GM21381 (cell line): ENCODE measurements around the gene ZNF532.
"Not testable (repeated sequence)": the region's sequence is repeated elsewhere in the genome, so short reads cannot be mapped to it uniquely, and the experiment has no call there.

ENCODE experiments used
- ATAC-seq: cut with Tn5 transposase; IDR thresholded peaks from one replicate; pipeline ENCODE4 v1.9.1; 2021; ENCODE audit warnings: mild to moderate bottlenecking, moderate library complexity; ENCODE audit not compliant: unreplicated experiment

Gene ZNF532

DNA sequence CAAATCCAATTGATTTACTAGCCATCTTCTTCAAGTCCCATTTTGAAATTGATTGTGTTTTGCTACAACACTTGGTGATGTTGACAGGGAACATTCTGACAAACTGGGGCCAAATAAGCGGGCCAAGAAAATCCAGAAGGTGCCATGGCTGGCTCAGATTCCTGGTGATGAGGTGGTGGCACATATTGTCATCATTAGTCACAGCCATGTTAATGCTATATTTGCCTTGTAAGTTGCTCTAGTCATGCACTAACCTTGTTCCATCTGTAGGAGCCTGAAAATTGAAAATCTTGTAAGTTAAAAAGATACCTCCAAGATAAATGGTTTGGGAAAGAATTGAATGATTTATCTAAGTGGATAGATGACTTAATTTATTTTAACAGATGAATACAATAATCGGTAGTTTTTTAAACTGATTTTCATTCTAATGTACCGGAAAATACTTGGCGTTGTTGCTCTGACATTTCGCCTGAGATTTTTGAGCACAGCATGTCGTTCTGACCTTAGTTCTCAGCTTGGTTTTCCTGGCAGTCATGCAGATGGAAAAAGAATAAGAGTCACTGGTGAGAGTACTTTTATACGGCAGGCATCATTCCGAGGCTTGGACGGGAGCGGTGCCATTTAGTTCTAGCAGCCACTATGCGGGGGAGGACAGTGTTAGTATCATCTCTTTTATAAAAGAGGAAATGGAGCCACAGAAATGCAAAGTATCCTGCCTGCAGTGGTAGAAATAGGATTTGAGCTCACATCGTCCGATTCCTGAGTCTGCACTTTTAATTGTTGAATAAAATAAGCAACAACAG, 133.9 kb downstream of the ZNF532 start:
- ATAC-seq: no peak

DNA sequence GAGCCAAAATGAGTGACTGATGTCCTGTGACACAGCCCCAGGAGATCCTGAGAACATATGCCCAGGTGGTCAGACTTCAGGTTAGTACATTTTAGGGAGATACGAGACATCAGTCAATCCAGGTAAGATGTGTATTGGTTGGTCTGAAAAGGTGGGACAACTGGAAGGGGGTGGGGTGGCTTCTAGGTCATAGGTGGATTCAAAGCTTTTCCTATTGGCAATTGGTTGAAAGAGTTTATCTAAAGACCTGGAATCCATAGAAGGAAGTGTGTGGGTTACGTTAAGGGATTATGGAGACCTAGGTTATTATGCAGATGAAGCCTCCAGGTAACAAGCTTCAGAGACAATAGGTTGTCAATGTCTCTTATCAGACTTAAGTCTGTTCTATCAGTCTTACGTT, 136.5 kb downstream of the ZNF532 start:
- no peak for ATAC-seq

DNA sequence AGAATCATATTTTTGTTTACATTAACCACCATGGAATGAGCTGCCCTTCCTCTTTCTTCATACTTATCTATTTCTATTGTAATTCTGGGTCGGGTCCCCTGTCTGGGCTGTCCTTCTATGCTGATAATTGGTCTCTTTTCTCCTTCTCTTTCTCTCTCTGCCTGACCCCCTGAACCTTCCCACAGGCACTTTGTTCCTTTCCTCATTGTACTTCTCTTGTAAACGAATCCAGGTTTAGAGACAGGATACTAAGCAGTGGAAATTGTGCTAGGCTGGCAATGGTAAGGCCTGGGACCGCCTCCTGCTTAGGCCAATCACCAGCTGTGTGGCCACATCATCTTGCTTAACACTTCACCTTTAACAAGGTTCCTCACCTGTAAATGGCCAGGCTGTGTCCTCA, 137.0 kb downstream of the ZNF532 start:
- no peak for ATAC-seq

DNA sequence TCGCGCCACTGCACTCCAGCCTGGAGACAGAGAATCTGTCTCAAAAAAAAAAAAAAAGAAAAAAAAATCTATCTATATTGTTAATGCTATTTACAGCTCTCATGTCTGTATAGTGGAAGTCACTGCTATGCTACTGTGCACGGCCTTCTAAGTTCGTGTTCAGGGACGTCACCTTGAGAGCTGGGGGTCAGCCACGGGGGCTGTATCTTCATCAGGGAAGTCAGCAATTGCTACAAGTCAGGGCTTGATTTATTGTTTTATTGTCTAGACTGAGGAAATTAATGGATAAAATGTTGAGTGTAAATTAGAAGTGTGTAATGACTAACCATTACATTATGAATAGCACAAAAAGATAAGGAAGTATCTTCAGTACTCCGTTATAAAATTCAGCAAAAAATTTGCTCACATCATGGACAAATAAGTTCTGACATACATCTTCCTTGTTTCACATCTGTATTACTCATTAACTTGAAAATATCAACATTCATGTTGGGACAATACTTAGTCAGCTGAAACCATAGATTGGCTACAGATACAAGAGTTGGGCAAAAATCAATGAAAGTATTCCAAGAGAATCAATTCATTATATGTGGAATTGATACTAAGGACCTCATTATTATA, 138.4 kb downstream of the ZNF532 start:
- no peak for ATAC-seq

GRCh38 chr18:59005262-59005661, 140.6 kb downstream of the ZNF532 start:
- ATAC-seq: no peak

DNA sequence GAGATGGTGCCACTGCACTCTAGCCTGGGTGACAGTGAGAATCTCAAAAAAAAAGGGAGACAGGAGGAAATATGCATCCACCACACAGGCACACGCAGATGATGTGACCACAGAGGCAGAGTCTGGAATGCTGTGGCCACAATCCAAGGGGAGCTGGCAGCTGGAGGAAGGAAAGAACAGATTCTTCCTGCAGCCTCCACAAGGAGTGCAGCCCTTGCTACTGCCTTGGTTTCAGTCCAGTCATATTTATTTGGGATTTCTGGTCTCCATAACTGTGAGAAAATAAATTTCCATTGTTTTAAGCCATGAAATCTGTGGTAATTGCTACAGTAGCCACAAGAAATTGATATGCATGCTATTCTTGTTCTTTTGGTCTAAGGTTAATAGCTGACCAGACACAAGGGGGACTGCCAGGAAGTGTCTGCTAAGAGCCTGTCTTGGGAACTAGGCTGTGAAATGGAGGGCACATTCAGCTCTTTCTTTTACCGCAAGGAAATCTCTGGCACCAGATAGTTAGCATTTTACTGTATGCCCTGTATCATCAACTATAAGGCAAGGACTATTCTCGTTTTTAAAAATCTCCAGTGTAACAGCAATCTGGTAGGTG, 141.9 kb downstream of the ZNF532 start:
- no peak for ATAC-seq

- ATAC-seq: no peak
Measured at GRCh38 chr18:59008302-59008974, 143.8 kb downstream of the ZNF532 start.

DNA sequence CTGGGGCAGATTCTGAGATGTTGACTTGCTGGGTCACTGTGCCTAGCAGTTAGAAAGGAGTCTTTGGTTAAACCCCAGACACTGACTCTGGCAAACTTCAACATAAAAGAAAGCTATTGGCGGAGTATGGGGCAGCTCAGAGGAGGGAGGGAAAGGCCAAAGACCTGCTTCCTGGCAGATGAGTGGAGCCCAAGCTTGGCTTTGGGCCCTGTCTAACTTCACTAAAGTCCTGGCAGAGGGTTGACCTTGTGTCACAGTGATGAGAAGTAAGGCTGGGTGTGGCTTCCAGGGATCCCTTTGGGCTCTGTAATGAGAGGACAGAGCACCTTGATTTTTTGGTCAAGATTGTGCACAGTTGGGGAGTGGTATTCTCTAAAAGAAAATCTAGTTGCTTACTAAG, 145.2 kb downstream of the ZNF532 start:
- ATAC-seq: no peak

DNA sequence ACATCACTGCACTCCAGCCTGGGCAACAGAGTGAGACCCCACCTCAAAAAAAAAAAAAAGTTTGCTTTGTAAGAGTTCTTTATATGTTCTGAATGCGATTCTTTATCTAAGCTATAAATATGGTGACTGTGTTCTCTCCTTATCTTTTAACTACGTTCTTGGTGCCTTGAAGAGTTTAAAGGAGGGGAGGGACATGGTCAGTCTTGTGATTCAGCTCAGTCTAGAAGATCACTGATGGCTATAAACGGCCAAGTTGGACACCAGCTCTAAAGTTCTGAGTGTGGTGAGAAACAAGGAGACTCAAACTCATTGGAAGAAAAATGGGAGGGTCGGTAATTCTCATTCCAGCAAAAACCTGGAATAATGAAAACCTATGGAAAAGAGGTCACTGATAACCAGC, 146.6 kb downstream of the ZNF532 start:
- ATAC-seq: no peak

- ATAC-seq: no peak
Measured at GRCh38 chr18:59011786-59012185, 147.1 kb downstream of the ZNF532 start.

DNA sequence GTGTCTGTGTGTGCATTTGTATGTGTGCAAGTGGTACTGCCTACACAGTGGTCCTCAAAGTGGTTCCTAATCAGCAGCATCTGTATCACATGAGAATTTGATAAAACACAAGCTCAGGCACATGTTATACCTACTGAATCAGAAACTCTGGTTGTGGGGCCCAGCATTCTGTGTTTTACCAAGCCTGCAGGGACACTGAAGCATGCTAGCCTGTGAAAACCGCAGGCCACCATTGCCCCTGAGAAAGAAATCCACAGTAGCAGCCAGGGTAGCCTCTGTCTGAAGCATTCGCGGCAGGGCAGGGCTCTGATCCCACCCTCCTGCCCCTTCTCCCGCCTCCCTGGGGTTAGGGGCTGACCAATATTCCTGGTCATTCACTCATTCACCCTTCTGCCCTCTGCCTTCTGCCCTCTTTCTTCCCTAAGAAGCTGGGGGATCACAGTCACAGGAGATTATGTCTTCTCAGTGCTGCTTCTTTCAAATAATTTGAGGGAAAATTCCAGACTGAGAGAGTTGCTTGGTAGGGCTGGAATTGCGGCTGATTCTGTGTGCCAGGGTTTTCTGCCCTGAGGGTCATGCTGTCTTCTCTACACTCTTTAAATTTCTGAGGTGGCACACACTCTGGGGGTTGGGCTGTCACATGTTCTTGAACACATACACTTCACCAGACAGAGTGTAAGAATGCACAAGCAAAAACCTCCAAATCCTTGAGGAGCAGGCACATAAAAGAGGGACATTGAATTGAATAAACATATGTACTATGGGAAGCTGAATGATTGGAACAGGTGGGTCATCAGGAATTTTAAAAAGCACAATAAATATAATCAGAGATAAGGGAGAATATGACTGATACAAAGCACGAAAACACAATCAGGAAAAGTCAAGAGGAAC, 148.4 kb downstream of the ZNF532 start:
- ATAC-seq: no peak

GRCh38 chr18:59013744-59014143, 149.1 kb downstream of the ZNF532 start:
- ATAC-seq: no peak

GRCh38 chr18:59015531-59016152, 151.0 kb downstream of the ZNF532 start:
- no peak for ATAC-seq

- no peak for ATAC-seq
Measured at GRCh38 chr18:59021500-59021899, 156.8 kb downstream of the ZNF532 start.

DNA sequence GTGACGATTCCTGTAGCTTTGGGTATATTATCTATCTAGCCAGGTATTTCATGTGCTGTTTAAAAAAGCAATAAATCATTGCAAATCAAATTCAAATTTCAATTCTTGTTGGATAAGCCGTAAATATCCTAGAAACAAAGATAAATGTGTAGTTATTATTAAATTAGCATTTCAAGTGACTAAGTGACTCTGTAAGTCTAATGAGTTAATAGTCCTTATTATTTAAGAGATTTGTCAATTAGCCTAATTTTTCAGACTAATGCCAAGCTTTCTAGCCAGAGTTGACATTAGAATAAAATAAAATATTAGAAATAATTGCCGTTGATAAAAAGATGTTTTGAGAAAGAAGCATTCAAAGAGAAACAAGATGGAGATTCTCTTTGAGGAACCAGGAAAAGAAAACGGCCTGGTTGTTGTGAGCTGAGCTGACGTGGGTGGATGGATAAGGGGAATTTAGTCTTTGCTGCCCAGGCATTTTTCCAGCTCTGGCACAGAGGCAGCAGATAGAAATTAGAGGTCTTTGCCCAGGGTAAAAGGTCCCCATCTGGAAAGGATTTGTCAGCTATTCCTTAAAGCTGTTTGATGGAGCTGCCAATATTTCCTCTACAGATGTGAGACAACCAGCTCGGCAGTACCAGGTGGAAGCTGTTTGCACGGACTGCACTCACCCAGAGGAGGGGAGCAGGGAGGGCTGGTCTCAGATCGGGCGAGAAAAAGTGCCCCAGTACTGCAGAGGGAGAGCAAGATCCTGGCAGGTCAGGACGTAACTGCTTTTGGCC, 157.7 kb downstream of the ZNF532 start:
- ATAC-seq: no peak

- no peak for ATAC-seq
Measured at GRCh38 chr18:59024829-59025228, 160.2 kb downstream of the ZNF532 start.

- not testable (repeated sequence) for ATAC-seq
Measured at GRCh38 chr18:59025532-59025931, 160.9 kb downstream of the ZNF532 start.

DNA sequence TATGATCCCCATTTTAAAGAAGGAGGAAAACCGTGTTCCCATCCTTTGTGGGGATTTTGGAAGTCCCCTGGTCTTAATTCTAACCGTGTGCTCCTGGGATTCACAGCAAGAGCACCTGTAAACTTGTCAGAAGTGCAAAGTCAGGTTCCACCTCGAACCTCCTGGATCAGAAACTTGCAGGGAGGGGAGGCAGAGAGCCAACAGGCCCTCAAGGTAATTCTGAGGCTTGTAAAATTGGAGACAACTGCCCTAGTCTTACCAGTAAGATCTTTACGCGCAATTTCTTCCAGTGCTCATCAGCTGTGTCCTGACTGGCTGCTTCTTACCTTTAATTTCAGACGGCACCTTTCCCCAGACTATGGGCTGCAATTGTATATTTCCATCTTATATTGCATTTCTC, 161.7 kb downstream of the ZNF532 start:
- ATAC-seq: no peak

DNA sequence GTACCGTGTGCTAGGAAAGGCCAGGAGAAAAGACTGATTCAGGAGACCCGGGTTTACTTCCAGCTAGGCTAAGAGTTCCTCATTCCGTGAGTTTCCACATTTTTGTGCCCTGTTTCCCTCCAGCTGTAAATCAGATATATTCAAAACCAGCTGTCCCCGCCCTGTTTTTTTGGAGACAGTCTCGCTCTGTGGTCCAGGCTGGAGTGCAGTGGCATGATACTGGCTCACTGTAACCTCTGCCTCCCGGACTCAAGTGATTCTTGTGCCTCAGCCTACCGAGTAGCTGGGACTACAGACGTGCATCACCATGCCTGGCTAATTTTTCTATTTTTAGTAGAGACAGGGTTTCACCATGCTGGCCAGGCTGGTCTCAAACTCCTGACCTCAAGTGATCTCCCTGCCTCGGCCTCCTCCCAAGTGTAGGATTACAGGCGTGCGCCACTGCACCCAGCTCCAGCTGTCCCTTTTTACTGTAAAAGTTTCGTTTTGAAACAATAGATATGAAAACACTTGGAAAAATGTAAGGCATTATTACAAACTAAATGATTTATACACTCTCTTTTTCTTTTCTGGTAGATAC, 162.2 kb downstream of the ZNF532 start:
- ATAC-seq: no peak
